ENCODE measurements around the gene CASP6. TPM values are rescaled to one million over a fixed set of nuclear protein-coding genes. Genes with fewer than 3 reads are reported as not detected.

The CASP6 gene
- total RNA-seq, 1 donor from 2014 or later = 3.8 TPM

GRCh38 chr4:109676886-109677285, 26.4 kb downstream of the CASP6 start:
- intact Hi-C loops (cut with DNase I) = no loop called here
- no peak for DNase-seq (ENCODE audit: low spot score)

- intact Hi-C loops (cut with DNase I) = no loop called here
- DNase-seq (ENCODE audit: low spot score) = no peak
These were observed 27.4 kb downstream of the CASP6 start for GRCh38 chr4:109675843-109676242.

GRCh38 chr4:109675181-109675580, 28.1 kb downstream of the CASP6 start:
- no peak for DNase-seq (ENCODE audit: low spot score)
- intact Hi-C loops (cut with DNase I) = no loop called here

- intact Hi-C loops (cut with DNase I) = no loop called here
- DNase-seq (ENCODE audit: low spot score) = no peak
These were observed 29.9 kb downstream of the CASP6 start for GRCh38 chr4:109673303-109673702.

- DNase-seq (ENCODE audit: low spot score) = no peak
- intact Hi-C loops (cut with DNase I) = no loop called here
These were observed 30.9 kb downstream of the CASP6 start for GRCh38 chr4:109672169-109672930.

GRCh38 chr4:109671350-109671749, 31.9 kb downstream of the CASP6 start:
- intact Hi-C loops (cut with DNase I) = no loop called here
- DNase-seq (ENCODE audit: low spot score) = no peak

- DNase-seq (ENCODE audit: low spot score) = no peak
- intact Hi-C loops (cut with DNase I) = no loop called here
These were observed 37.3 kb downstream of the CASP6 start for GRCh38 chr4:109665783-109666485.

- intact Hi-C loops (cut with DNase I) = no loop called here
- no peak for DNase-seq (ENCODE audit: low spot score)
These were observed 40.5 kb downstream of the CASP6 start for GRCh38 chr4:109662771-109663170.

GRCh38 chr4:109662116-109662515, 41.1 kb downstream of the CASP6 start:
- intact Hi-C loops (cut with DNase I) = no loop called here
- DNase-seq (ENCODE audit: low spot score) = no peak

- intact Hi-C loops (cut with DNase I) = no loop called here
- DNase-seq (ENCODE audit: low spot score) = no peak
These were observed 44.3 kb downstream of the CASP6 start for GRCh38 chr4:109658871-109659410.

GRCh38 chr4:109657854-109658418, 45.3 kb downstream of the CASP6 start:
- no peak for DNase-seq (ENCODE audit: low spot score)
- intact Hi-C loops (cut with DNase I) = no loop called here

- DNase-seq (ENCODE audit: low spot score) = no peak
- intact Hi-C loops (cut with DNase I) = no loop called here
These were observed 47.8 kb downstream of the CASP6 start for GRCh38 chr4:109655396-109655795.

GRCh38 chr4:109649872-109650271, 53.4 kb downstream of the CASP6 start:
- no peak for DNase-seq (ENCODE audit: low spot score)
- intact Hi-C loops (cut with DNase I) = no loop called here

GRCh38 chr4:109648997-109649575, 54.2 kb downstream of the CASP6 start:
- intact Hi-C loops (cut with DNase I) = no loop called here
- no peak for DNase-seq (ENCODE audit: low spot score)

- no peak for DNase-seq (ENCODE audit: low spot score)
- intact Hi-C loops (cut with DNase I) = no loop called here
These were observed 54.8 kb downstream of the CASP6 start for GRCh38 chr4:109648266-109648996.

GRCh38 chr4:109645874-109646710, 57.2 kb downstream of the CASP6 start:
- no peak for DNase-seq (ENCODE audit: low spot score)
- intact Hi-C loops (cut with DNase I) = no loop called here

- no peak for DNase-seq (ENCODE audit: low spot score)
- intact Hi-C loops (cut with DNase I) = no loop called here
These were observed 62.6 kb downstream of the CASP6 start for GRCh38 chr4:109640644-109641043.

Data from cardiac septum (tissue), 1 donor.